ENCODE measurements around the gene POLDIP2. TPM values are rescaled to one million over a fixed set of nuclear protein-coding genes. Genes with fewer than 3 reads are reported as not detected.

Gene POLDIP2
- total RNA-seq, 1 experiment from 2014 or later: 82.8 TPM

DNA sequence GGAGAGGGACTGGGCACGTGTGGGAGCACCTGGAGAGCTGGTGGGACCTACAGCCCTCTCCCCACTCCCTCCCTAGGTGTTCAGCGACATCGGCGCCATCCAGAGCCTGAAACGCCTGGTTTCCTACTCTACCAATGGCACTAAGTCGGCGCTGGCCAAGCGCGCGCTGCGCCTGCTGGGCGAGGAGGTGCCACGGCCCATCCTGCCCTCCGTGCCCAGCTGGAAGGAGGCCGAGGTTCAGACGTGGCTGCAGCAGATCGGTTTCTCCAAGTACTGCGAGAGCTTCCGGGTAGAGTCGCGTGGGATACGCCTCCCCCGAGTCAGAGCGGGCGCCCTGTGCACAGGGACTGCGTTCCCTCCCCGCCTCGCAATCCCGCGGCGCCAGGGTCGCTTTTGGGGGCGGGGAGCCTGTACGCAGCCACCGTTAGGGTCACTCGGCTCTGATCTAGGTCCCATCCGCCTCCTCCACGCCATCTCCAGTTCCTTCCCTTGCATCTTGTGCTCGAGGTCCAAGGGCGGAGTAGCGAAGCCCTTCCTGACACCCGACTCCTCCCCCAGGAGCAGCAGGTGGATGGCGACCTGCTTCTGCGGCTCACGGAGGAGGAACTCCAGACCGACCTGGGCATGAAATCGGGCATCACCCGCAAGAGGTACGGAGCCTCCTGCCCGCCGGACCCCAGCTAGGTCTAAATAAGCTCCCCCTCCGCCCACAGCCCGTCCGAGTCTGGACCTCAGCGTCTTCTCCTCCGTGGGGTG lies 27.1 kb upstream of the POLDIP2 start:
- peak; percentile 75 for DNase-seq
- H3K4me1 ChIP-seq (ENCODE audit: insufficient read depth, low read length): no peaks in the 10 kb centered on the region
- Mint-ChIP-seq H3K36me3 (ENCODE audit: insufficient read depth in 1 of 3, low read depth in 3 of 3) (peaks cover 0 to 2% (median 0%) of the 10 kb centered on the region in 3 experiments; a peak in 2 of 7 replicates), H3K27me3 (ENCODE audit: low read depth) (peaks cover 86% of the 10 kb centered on the region), H3K4me3 (peak overlapping the region; percentile 64 to 83), H3K27ac (no peak overlapping the region), H3K4me1 (peaks cover 4 to 10% of the 10 kb centered on the region in 2 experiments; a peak in 3 of 4 replicates), H3K9me3 (no peaks in the 10 kb centered on the region; a peak in 1 of 5 replicates)
- no peak overlapping the region for H2AK5ac ChIP-seq (ENCODE audit: insufficient read length, low read length)
- WGBS (ENCODE audit: extremely low coverage, insufficient read length, low lambda C conversion rate): no CpG with 5 or more reads among the region's 56 CpGs
- TF ChIP-seq, protein P1, sequence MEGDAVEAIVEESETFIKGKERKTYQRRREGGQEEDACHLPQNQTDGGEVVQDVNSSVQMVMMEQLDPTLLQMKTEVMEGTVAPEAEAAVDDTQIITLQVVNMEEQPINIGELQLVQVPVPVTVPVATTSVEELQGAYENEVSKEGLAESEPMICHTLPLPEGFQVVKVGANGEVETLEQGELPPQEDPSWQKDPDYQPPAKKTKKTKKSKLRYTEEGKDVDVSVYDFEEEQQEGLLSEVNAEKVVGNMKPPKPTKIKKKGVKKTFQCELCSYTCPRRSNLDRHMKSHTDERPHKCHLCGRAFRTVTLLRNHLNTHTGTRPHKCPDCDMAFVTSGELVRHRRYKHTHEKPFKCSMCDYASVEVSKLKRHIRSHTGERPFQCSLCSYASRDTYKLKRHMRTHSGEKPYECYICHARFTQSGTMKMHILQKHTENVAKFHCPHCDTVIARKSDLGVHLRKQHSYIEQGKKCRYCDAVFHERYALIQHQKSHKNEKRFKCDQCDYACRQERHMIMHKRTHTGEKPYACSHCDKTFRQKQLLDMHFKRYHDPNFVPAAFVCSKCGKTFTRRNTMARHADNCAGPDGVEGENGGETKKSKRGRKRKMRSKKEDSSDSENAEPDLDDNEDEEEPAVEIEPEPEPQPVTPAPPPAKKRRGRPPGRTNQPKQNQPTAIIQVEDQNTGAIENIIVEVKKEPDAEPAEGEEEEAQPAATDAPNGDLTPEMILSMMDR (conservative IDR thresholded peaks at IDR 0.05): no peak
- H2BK5ac ChIP-seq (ENCODE audit: insufficient read length, low read length): no peak overlapping the region
- no peak overlapping the region for H4K8ac ChIP-seq (replicated peaks; ENCODE audit: insufficient read length, low read depth, low read length)
- H3K9ac ChIP-seq (ENCODE audit: extremely low read depth, insufficient read length, low read length): peak overlapping the region; percentile 2
- H3K14ac ChIP-seq (ENCODE audit: insufficient read depth, low read length): no peak overlapping the region
- H3K27ac ChIP-seq (ENCODE audit: insufficient read length, low read depth, low read length): no peak overlapping the region
- H3K4ac ChIP-seq (ENCODE audit: low read depth, low read length): no peak overlapping the region
- no peak overlapping the region for H2BK15ac ChIP-seq (ENCODE audit: low read depth, low read length)
- H3K27me3 ChIP-seq (ENCODE audit: insufficient read depth, low read length): peaks cover 13% of the 10 kb centered on the region; the same call in 1 of the 2 replicates
- H3K4me2 ChIP-seq (ENCODE audit: insufficient read depth, insufficient read length, low read length): peak overlapping the region; percentile 44
- H3K9me3 ChIP-seq (ENCODE audit: control insufficient read depth, low read depth, low read length): no peaks in the 10 kb centered on the region
- no peak overlapping the region for H2BK120ac ChIP-seq (ENCODE audit: low read depth, low read length, poor library complexity, severe bottlenecking)
- no peaks in the 10 kb centered on the region for H3K79me2 ChIP-seq (ENCODE audit: insufficient read depth, low read length)
- no peak overlapping the region for H3T11ph ChIP-seq (ENCODE audit: low read length)
- H2BK12ac ChIP-seq (ENCODE audit: insufficient read length, low read depth, low read length): no peak overlapping the region
- no peak overlapping the region for H2AFZ ChIP-seq (ENCODE audit: low read length)
- no peak overlapping the region for H4K91ac ChIP-seq (ENCODE audit: insufficient read length, low read depth, low read length)
- no peak overlapping the region for H3K23ac ChIP-seq (ENCODE audit: insufficient read length, low read depth, low read length)
- no peaks in the 10 kb centered on the region for H3K79me1 ChIP-seq (ENCODE audit: insufficient read depth, low read depth, low read length, poor library complexity, severe bottlenecking)
- H3K56ac ChIP-seq (ENCODE audit: insufficient read length, low read depth, low read length): no peak overlapping the region
- peaks cover 12% of the 10 kb centered on the region for H3K23me2 ChIP-seq (ENCODE audit: insufficient read length, low read depth, low read length, poor library complexity, severe bottlenecking)
- no peak overlapping the region for H2BK20ac ChIP-seq (ENCODE audit: low read depth, low read length, poor library complexity, severe bottlenecking)
- no peak overlapping the region for H4K5ac ChIP-seq (ENCODE audit: insufficient read length, low read depth, low read length)
- no peaks in the 10 kb centered on the region for H4K20me1 ChIP-seq (ENCODE audit: control insufficient read depth, insufficient read depth, insufficient read length)
- no peak overlapping the region for H3K18ac ChIP-seq (ENCODE audit: insufficient read length, low read depth, low read length)
